ENCODE results near the gene SIN3A. TPM values are rescaled to one million over a fixed set of nuclear protein-coding genes. Genes with fewer than 3 reads are reported as not detected.

The SIN3A gene
- total and polyA plus RNA-seq, 2 donors (not counting 1 experiment from before 2014, with no cell fraction given), result 32.0 to 153 TPM

- Histone ChIP-seq H3K9ac (ENCODE audit: low read length) (no peak overlapping the region), H3K27me3 (replicated peaks in 1 of 4; ENCODE audit: control extremely low read depth in 1 of 4, control insufficient read depth in 3 of 4, insufficient read depth in 4 of 4, low read length in 3 of 4) (no peaks in the 10 kb centered on the region), H3K36me3 (replicated peaks in 1 of 2; ENCODE audit: control extremely low read depth in 1 of 2, control insufficient read depth in 1 of 2, extremely low read depth in 1 of 2, insufficient read depth in 2 of 2, low read length in 1 of 2) (peaks cover 6 to 50% of the 10 kb centered on the region in 2 experiments), H3K79me2 (ENCODE audit: control insufficient read depth, insufficient read depth, low read length) (peaks cover 99% of the 10 kb centered on the region), H4K20me1 (ENCODE audit: control insufficient read depth, insufficient read depth, low read length, poor library complexity, severe bottlenecking) (peaks cover 92% of the 10 kb centered on the region), H3K4me3 (ENCODE audit: control extremely low read depth in 1 of 5, extremely low read depth in 1 of 5, insufficient read depth in 1 of 5, low read depth in 2 of 5, low read length in 4 of 5) (no peak overlapping the region), H3K27ac (ENCODE audit: low read length in 2 of 2) (no peak overlapping the region), H3K4me1 (ENCODE audit: control insufficient read depth in 2 of 2, insufficient read depth in 2 of 2, low read length in 2 of 2) (no peaks in the 10 kb centered on the region), H2AFZ (ENCODE audit: insufficient read depth, low read depth, low read length, poor library complexity, severe bottlenecking) (no peak overlapping the region), H3K9me3 (ENCODE audit: control extremely low read depth in 1 of 3, control insufficient read depth in 2 of 3, insufficient read depth in 1 of 3, low read length in 2 of 3) (no peaks in the 10 kb centered on the region), H3K4me2 (replicated peaks; ENCODE audit: low read depth, low read length, poor library complexity, severe bottlenecking) (no peak overlapping the region)
- ATAC-seq (ENCODE audit: low read depth) (no peak), DNase-seq (no peak)
- Mint-ChIP-seq H3K27ac (no peak overlapping the region), H3K9me3 (ENCODE audit: insufficient read depth) (no peaks in the 10 kb centered on the region), H3K27me3 (no peaks in the 10 kb centered on the region), H3K4me3 (no peak overlapping the region), H3K4me1 (peaks cover 21% of the 10 kb centered on the region)
- ChIA-PET CTCF (no interaction called here), POLR2A (interaction anchor here (0.7 kb wide), 1 partner anchor 157 kb away, joined by 3 read pairs; no protein-coding TSS in a partner anchor)
- no CpG with 5 or more reads among the region's 1 CpG for WGBS (ENCODE audit: insufficient coverage)
- intact Hi-C loops (cut with micrococcal nuclease), result no loop called here
- no peak for TF ChIP-seq CTCF (IDR thresholded peaks at IDR 0.05)
- TF ChIP-seq EZH2 (IDR thresholded peaks at IDR 0.05; ENCODE audit: borderline replicate concordance, insufficient read depth, low read depth, low read length, poor library complexity, severe bottlenecking), result no peak
Measured at GRCh38 chr15:75431682-75432081, 19.8 kb downstream of the SIN3A start.

- no CpG with 5 or more reads among the region's 2 CpGs for WGBS (ENCODE audit: insufficient coverage)
- peaks cover 92% of the 10 kb centered on the region for H4K20me1 ChIP-seq (ENCODE audit: control insufficient read depth, insufficient read depth, low read length, poor library complexity, severe bottlenecking)
- Mint-ChIP-seq H3K9me3 (ENCODE audit: insufficient read depth) (no peaks in the 10 kb centered on the region), H3K27me3 (no peaks in the 10 kb centered on the region), H3K27ac (no peak overlapping the region), H3K4me1 (peaks cover 18% of the 10 kb centered on the region), H3K4me3 (no peak overlapping the region)
- peaks cover 7 to 49% of the 10 kb centered on the region in 2 experiments for H3K36me3 ChIP-seq (replicated peaks in 1 of 2; ENCODE audit: control extremely low read depth in 1 of 2, control insufficient read depth in 1 of 2, extremely low read depth in 1 of 2, insufficient read depth in 2 of 2, low read length in 1 of 2)
- H3K27ac ChIP-seq (ENCODE audit: low read length in 2 of 2), result no peak overlapping the region
- DNase-seq (no peak), ATAC-seq (ENCODE audit: low read depth) (no peak)
- no peak overlapping the region for H3K4me3 ChIP-seq (ENCODE audit: control extremely low read depth in 1 of 5, extremely low read depth in 1 of 5, insufficient read depth in 1 of 5, low read depth in 2 of 5, low read length in 4 of 5)
- H3K79me2 ChIP-seq (ENCODE audit: control insufficient read depth, insufficient read depth, low read length), result peaks cover 99% of the 10 kb centered on the region
- ChIA-PET CTCF (no interaction called here), POLR2A (interaction anchor here (0.7 kb wide), 1 partner anchor 156 kb away, joined by 3 read pairs; no protein-coding TSS in a partner anchor)
- no peak overlapping the region for H3K9ac ChIP-seq (ENCODE audit: low read length)
- no peak for TF ChIP-seq CTCF (IDR thresholded peaks at IDR 0.05)
- no peak for TF ChIP-seq EZH2 (IDR thresholded peaks at IDR 0.05; ENCODE audit: borderline replicate concordance, insufficient read depth, low read depth, low read length, poor library complexity, severe bottlenecking)
- H3K9me3 ChIP-seq (ENCODE audit: control extremely low read depth in 1 of 3, control insufficient read depth in 2 of 3, insufficient read depth in 1 of 3, low read length in 2 of 3), result no peaks in the 10 kb centered on the region
- H3K4me1 ChIP-seq (ENCODE audit: control insufficient read depth in 2 of 2, insufficient read depth in 2 of 2, low read length in 2 of 2), result no peaks in the 10 kb centered on the region
- intact Hi-C loops (cut with micrococcal nuclease), result no loop called here
- H3K27me3 ChIP-seq (replicated peaks in 1 of 4; ENCODE audit: control extremely low read depth in 1 of 4, control insufficient read depth in 3 of 4, insufficient read depth in 4 of 4, low read length in 3 of 4), result no peaks in the 10 kb centered on the region
- H2AFZ ChIP-seq (ENCODE audit: insufficient read depth, low read depth, low read length, poor library complexity, severe bottlenecking), result no peak overlapping the region
- no peak overlapping the region for H3K4me2 ChIP-seq (replicated peaks; ENCODE audit: low read depth, low read length, poor library complexity, severe bottlenecking)
Measured at GRCh38 chr15:75431270-75431669, 20.2 kb downstream of the SIN3A start.
